GM21526 (cell line): ENCODE measurements around the gene TMEM119.
A peak's percentile ranks its signal among the peaks of the same experiment; 100 is the strongest.
"Not testable (repeated sequence)": the region's sequence is repeated elsewhere in the genome, so short reads cannot be mapped to it uniquely, and the experiment has no call there.

Experiments used
- ATAC-seq: cut with Tn5 transposase; IDR thresholded peaks from one replicate; pipeline ENCODE4 v1.9.1; 2021; ENCODE audit warnings: moderate library complexity; ENCODE audit not compliant: unreplicated experiment, low FRiP score

The TMEM119 gene

DNA sequence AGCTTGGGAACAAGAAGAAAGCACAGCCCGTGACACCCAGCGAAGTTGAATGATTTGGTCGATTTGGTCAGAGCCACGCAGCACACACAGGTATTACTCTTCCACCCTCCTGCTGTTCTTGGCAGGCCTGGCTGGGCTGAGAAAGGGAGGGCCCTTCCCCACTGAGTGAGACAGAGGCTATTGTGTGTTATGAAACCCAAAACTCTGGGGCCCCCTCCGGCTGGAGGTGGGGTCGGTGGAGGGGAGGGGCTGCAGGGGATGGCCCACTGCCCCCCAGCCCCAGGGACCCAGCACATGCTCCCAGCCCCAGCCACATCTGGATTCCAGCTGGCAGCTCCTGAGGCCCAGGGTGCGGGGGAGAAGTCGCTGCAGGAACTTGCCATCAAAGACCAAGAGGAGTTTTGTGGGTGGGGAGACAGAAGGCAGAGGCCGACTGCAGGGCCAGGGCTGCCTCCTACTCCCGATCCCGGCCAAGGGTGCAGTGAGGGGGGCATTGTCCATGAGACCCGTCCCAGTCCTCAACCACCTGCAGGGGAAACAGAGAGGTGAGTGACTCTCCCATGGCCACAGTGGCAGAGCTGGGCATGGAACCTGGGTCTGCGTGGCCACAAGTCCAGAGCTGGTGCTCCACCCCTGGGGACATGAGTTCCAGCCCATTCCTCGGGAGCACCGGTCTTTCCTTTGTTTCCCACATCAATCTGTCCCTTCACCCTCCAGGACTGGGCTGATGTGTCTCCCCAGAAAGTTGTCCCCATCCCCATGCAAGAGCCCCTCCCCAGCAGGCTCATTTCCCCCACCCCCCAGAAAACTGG is 8.7 kb downstream of the TMEM119 start:
- ATAC-seq = no peak

DNA sequence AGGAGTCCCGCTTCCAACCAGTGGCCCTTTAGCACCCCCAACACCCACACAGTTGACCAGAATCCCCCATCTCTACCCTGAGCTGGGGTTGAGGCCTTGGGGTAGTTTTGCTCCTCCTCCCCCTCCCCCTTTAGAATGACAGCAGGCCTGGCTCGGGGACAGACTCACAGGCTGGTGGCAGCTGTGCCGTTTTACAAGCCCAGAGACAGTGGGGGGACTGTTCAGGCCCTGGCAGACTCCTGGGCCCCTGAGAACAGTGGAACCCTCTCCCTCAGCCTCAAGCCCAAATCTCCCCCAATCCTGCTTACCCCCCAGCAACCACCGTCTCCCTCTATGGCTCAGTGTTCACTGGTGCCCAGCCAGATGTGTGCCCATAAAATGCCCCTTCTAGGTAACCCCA is 10.1 kb downstream of the TMEM119 start:
- ATAC-seq = no peak

DNA sequence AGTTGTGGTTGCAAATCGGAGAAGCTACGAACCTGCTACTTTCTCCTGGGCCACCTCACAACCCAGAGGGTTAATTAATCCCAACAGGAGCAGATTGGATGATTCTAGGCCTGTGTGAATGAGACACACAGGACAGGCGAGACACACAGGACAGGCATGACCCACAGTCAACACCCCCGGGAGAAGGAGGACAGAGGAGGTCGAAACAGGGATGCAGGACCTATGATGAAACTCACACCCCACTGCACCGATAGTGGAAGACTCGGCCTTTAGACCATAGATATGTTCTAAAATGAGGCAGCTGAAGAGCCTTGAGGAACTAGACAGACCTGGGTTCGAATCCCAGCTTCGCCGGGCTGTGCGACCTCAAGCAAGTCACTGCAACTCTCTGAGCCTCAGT is 11.6 kb downstream of the TMEM119 start:
- no peak for ATAC-seq

DNA sequence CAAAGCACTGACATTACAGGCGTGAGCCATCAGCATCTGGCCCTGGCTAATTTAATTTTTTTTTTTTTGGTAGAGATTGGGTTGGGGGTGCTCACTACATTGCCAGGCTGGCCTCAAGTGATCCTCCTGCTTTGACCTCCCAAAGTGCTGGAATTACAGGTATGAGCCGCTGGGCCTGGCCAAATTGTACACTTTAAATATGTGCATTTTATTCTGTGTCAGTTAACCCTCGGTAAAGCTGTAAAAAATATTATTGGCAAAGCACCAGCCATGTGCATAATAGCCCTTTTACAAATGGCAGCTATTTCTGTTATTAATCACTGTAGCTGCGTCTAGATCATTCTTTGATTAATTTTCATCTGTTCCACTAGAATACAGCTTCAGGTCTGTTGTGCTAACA is 12.0 kb downstream of the TMEM119 start:
- no peak for ATAC-seq

DNA sequence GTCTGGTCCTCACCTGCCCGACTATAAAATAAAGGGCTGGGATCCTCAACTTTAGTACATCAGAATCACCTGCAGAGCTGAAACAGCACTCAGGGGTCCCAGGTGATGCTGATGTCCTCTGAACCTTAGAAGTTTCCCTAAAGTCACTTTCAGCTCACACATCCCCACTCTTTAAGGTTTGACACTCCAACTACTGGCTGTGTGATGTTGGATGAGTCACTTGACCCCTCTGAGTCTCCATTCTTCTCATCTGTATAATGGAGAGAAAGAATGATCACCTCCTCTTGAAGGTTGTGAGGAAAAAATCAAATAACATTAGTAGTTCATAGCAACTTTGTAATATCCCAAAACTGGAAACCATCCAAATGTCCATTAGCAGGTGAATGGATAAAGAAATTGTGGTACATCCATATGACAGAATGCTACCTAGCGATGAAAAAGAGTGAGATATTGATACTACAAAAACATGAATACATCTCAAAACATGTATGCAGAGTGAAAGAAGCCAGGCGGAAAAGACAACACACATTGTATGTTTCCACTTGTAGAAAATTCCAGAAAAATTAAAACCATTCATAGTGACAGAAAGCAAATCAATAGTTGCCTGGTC is 13.3 kb downstream of the TMEM119 start:
- no peak for ATAC-seq

DNA sequence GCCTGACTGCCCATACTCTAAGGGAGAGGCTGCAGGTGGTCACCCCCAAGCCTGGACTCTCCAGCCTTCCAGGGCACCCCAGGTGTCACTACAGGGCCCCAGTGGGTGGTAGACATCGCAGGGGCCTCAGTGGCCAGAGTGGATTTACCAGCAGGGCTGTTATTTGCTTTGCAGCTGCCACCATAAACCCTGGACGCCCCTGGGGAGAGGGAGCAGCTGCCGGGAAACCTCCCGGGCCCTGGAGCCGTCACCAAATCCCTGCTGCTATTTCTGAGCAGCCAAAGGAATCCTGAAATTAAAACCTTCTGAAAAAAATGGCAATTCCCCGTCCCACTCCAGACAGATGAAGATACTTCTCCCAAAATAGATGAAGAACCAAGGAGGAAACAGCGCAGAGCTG is 13.9 kb downstream of the TMEM119 start:
- ATAC-seq = no peak

DNA sequence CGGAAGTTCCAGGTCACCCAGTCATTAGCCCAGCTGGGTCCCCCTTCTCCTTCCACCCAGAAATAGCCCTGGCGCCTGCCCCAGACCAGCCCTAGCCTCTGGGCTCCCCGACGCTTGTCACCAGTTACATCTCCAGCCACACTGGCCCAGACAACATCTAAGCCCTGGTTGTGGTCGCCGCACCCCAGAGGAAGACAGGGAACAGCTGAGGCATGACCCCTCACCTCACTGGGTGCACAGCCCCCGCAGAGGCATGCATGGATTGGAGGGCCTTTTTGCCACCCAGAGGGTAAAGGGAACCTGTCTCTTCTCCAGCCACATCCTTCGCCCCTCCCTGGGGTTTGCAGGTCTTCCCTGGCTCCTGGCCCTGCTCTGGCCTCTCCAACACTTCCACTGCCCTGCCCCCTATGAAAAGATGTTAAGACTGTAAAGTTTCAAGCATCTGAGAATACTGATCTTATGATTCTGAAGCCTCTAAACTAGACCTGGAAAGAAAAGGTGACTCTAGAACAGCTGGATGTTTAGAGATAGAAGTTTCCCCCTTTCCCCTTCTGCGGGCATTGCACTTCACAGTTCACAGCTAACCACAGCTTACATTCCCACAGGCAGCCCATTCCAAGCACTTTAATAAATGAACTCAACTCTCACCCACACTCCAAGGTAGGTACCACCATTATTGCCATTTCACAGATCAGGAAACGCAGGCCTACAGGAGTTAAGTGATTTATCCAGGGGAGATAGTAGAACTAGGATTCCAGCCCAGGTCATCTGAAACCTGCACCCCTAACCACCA is 14.7 kb downstream of the TMEM119 start:
- ATAC-seq = no peak

DNA sequence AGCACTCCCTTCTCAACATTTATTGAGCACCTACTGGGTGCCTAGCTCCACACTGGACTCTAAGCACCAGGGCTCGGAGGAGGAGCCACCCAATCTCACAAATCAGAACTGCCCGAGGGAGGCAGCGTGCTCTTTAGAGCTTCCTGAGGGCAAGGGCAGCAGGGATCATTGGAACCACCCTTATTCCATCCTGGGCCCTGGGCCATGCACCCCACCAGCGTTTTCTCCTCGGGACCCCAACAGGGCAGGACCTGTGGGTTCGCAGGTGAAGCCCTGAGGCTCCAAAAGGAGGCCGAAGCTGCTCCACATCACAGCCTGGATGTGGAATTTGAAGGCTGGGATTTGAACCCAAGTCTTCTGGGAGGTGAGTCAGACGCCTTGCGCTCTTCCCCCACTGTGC is 15.4 kb downstream of the TMEM119 start:
- ATAC-seq = no peak

DNA sequence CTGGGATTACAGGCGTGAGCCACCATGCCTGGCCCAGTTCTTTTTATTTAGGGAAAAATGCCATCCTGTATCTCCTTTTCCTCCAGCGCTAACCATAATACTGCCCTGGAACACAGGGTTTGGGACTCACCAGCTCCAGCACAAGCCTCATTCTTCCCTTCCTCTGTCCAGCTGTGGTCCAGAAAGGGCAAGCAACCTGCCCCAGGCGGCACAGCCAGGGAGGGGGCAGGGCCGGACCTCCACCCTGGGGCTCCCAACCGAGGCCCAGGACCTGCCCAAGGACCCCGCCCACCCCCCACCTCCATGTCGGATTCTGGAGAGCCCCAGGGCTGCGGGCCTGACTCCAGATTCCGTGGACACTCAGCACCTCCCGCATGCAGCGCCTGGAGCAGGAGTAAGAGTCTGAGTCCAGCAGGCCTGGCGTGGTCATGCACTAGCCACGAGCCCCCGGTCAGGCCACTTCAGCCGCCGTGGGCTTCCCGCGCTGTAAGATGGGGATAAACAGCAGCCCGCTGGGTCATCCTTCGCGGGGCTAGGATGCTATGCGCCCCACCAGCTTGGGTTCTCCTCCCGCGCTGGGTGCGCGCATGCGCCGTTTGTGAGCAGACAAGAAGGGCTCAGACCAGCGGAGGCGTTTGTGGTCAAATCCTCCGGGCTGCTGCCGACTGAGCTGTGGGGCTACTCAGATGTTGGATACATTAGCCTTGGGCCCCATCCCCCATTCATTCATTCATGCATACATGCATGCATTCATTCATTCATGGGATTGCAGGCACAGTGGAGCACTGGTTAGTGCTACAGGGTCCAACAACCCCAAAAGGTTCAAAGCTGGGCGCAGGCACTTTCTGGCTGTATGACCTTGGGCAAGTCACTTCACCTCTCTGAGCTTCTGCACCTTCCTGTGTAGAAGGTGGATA is 16.3 kb downstream of the TMEM119 start:
- no peak for ATAC-seq

DNA sequence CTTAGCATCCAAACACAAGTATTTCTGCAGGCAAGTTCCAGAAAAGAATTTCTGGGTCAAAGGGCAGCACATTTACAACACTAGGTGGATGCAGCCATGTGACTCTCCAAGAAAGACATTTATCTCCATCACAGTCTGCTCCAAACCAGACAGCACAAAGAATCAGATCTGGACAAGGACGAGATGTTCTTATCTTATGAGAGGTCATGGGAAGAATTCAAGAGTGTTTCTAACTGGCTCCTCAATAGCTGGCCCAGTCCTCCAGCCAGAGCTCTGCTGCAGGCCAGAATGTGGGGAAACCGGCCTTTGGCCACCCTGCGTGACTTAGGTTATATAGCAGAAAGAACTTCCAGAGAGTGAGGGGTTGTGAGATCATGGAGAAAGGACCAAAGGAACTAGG is 17.4 kb downstream of the TMEM119 start:
- no peak for ATAC-seq

DNA sequence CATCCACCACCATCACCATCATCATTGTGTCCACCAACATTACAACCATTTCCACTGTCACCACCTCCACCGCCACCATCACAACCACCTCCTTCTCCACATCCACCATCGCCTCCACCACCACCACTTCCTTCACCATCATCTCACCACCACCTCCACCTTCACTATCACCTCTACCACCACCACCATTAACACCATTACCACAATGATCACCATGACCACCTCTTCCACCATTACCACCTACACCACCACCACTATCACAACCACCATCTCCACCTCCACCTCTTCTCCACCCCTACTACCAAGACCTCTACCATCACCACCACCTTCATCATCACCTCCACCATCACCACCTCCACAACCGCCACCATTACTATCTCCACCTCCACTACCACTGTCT is 19.1 kb downstream of the TMEM119 start:
- no peak for ATAC-seq

DNA sequence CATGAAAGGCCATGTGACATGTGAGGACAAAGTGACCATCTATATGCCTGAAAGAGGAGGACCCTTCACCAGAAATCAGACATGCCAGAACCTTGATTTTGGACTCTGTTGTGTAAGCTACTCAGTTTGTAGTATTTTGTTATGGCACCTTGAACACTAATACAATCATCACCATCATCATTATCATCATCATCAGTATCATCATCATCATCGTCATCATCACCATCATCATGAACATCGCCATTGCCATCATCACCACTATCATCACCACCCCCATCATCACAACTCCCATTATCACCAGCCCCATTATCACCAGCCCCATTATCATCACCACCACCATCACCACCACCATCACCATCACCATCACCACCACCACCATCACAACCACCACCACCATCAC is 19.6 kb downstream of the TMEM119 start:
- ATAC-seq = no peak

DNA sequence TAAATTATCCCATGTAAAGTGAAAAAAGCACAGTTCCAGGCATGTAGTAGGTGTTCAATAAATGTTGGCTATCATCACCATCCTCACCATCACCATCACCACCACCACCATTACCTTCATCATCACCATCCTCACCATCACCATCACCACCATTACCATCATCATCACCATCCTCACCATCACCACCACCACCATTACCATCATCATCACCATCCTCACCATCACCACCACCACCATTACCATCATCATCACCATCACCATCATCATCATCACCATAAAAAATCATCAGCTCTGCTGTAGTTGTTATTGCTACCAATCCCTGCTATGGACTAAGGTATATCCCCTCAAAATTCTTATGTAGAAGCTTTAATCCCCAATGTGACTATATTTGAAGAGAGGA is 20.4 kb downstream of the TMEM119 start:
- ATAC-seq = no peak

DNA sequence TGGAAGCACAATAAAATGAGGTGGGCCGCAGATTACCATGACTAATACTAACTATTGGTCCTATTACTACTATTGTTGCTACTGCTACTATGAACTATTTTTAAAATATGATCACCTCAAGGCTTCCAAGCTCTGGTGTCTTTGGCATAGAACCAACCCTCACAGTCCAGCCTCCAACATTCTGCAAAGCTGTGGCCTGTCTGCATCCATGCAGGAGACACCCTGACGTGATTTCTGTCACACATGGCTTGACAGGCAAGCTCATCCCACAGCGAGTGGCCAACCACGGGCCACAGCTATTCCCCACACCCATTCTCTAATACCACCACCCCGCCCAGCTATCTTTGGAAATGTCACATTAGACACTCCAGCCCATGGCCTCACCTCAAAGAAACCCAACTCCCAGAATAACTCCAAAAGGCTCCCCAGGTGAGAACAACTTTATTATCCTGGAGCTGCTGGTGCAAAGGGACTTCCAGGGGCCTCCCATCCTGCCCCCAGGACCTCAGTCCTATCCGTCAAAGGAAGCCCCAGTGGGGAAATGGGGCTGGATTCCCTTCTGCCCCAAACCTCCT is 21.1 kb downstream of the TMEM119 start:
- no peak for ATAC-seq

DNA sequence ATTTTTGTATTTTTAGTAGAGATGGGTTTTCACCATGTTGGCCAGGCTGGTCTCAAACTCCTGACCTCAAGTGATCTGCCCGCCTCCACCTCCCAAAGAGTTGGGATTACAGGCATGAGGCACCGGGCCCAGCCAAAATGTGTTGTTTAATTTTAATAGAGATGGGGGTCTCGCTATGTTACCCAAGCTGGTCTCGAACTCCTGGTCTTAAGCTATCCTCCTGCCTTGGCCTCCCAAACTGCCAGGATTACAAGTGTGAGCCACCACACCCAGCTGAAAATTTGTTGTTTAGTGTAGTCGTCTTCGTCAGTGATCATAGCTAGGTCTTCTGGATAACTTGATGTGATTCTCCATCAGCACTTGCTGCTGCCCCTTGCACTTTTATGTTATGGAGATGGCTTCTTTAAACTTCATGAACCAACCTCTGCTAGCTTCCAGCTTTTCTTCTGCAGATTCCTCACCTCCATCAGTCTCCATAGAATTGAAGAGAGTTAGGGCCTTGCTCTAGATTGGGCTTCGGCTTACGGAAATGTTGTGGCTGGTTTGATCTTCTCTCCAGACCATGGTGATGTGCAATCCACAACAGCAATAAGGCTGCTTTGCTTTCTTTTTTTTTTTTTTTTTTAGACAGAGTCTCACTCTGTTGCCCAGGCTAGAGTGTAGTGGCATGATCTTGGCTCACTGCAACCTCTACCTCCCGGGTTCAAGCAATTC is 22.5 kb downstream of the TMEM119 start:
- ATAC-seq = no peak

DNA sequence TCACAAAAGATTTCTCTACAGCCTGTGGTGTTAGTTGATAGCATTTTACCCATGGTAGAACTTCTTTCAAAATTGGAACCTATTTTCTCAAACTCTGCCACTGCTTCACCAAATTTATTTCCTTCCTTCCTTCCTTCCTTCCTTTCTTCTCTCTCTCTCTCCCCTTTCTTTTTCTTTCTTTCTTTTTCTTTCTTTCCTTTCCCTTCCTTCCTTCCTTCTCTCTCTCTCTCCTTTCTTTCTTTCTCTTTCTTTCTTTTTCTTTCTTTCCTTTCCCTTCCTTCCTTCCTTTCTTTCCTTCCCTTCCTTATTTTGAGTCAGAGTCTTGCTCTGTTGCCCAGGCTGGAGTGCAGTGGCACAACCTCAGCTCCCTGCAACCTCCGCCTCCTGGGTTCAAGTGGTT is 23.6 kb downstream of the TMEM119 start:
- not testable (repeated sequence) for ATAC-seq

DNA sequence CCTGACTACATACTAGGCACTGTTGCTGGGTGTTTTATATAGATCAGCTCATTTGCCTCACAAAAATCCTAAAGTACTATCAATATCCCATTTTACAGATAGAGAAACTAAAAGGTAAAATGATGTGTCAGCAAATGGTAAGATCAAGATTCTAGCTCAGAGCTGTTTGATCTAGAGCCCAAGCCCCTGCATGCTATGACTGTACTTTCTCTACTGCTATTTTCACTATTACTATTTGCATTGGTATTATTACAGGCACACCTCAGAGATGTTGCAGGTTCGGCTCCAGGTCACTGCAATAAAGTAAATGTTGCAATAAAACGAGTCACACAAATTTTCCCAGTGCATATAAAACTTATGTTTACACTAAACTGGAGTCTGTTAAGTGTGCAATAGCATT is 24.6 kb downstream of the TMEM119 start:
- peak; percentile 37 for ATAC-seq

DNA sequence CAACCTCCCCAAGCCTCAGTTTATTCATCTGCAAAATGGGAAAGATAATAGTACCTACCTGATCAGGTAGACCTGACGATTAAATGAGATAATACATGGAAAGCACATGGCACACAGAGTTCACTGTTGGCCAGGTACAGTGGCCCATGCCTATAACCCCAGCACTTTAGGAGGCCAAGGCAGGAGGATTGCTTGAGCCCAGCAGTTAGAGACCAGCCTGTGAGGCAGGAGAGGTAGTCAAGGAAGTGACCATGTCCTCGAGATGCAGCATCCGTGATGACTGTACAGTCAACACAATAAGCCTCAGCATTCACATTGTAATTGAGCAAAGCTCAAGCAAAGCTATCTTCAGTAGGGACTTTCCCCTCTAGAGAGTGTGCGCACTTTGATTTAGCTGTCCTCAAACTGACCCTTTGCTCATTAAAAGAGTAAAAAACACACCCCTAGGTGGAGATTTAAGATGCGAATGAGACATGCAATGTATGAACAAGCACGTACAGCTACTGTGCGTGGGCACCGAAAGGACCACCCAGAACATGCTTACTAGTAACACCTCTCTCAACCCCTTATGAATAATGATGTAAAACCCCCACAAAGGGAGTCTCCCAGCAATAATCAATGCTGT is 25.6 kb downstream of the TMEM119 start:
- ATAC-seq = no peak

DNA sequence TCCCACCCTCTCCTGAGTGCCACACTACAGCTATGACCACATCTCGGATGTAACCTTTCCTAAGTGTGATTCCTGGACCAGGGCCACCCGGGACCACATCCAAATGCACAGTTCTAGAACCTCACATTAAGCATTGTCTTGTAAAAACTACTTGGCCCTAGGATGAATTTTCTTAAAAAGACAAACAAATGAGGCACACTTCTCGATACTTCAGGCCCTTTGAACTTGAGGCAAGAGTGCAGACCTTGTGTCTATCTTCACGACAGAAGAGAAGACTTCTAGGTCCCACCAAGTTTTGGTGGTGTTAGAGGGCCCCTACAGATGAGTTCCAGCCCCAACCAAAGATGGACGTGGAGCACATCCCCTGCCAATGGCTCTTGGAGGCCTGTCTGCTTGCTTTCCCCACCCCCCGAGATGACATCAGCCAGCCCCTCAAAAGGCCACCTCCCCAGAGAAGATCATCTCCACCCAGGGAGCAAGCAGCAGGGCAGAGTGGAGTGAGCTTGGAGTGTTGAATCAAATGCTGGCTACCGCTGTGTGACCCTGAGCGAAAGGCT is 26.2 kb downstream of the TMEM119 start:
- ATAC-seq = no peak
